ENCODE data around the gene PRR23A.

GRCh38 chr3:138971766-138972320 lies 34.2 kb downstream of the PRR23A start:
- no peak for TF ChIP-seq GATA3 (IDR thresholded peaks at IDR 0.05; ENCODE audit: low read depth, low read length)
- no peak for TF ChIP-seq GATA2 (IDR thresholded peaks at IDR 0.05; ENCODE audit: low read depth, low read length)

Data from SH-SY5Y (cell line).